GM21360 (cell line): ENCODE measurements around the gene CCM2.

ENCODE experiments used
- ATAC-seq: cut with Tn5 transposase; IDR thresholded peaks from one replicate; pipeline ENCODE4 v1.9.1; 2021; ENCODE audit warnings: mild to moderate bottlenecking, moderate library complexity; ENCODE audit not compliant: unreplicated experiment

Gene CCM2

DNA sequence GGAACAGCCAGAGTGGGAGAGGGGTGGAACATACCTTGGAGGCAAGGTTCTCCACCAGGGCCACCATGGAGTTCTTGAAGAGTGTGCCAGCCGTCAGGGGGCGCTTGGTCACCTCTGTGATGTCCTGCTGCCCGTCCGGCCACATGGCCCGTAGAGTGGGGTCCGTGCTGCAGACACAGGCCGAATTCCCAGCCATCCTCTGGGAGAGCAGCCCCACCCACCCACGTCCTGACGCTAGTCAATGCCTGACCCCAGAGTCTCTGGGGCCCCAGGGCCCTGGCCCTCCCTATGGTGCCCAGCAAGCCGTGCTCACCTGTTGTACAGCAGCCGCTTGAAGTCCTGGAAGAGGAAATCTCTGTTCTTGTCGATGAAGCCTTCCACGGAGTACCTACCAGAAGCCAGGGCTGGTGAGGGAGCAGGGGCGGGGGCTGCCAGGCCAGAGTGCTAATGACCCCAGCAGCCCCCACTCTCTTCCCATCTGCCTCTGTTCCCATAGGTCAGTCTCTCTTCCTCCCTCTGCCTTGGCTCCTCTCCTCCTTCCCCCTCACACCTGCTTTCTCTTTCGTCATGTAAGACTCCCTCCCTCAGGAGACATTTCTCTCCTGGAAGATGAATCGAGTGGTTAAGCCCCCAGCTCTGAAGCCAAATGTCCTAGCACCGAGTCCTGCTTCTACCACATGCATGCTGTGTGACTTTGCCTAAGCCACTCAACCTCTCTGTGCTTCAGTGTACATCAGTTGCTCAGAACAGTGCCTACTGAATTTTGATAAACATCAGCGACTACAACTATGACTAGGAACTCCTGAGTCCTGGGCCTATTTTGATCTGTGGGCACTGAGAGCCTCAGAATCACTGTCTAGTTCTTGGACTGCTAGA lies 32.2 kb upstream of the CCM2 start:
- ATAC-seq, result no peak

DNA sequence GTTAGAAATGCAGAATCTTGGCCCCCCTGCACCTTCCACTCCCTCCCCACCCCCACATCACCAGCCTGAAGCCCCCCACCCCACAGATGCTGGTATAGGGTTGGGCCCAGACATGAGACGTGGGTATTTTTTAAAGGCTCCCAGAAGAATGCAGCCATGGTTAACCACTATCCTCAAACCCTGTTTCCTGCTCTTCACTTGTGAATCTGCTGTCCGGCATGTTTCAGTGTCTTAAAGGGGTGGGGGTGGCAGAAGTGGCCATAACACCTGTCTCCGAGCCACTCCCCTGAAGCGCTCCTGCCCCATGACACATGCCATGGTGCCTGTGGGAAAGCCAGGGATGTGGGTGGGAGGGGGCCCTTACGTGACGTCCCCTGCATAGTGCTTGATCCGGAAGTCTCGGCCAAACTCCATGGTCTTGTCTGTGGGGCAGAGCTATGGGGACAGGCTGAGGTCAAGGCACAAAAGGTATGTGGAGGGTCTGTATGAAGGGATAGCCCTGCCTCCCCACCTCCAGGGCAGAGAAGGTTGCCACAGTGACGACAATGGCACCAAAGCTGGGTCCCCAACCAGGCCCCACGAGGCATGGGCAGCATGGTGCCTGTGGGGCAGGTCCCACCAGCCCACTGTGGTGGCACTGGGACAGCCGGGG lies 30.8 kb upstream of the CCM2 start:
- no peak for ATAC-seq

DNA sequence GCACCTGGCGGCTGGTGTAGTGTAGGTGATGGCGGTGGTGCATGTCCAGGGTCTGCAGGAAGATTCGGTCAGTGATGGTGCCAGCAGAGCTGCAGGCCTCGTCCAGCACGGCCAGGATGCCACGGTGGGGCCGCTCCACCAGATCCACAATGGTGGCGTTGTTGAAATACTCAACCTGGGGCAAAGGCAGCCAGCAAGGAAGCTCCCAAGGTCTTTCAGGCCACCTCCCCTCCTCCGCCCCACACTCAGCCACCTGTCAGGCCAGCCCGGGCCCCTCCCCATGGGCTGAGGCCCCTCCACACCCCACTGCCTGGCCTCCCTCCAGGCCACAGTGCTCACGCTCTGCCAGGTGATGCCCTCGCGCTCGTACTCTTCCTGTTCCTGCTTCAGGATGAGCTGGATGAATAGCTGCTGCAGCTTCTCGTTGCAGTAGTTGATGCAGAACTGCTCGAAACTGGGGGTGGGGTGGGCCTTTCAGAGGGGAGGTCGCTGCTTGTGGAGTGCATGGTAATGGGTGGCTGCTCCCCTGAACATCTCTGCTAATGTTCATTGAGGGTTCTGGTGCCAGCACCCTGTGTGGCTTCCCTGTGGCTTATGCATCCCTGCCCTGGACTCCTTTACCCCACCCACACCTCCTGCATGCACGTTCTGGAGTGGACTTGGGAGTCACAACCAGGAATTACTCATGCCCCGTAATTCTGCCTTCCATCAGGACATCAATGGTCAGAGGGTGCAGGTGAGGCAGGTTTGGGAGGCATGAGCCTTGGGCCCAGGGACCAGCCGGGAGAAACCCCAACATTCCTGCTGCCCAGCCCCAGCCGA lies 30.1 kb upstream of the CCM2 start:
- ATAC-seq, result no peak

DNA sequence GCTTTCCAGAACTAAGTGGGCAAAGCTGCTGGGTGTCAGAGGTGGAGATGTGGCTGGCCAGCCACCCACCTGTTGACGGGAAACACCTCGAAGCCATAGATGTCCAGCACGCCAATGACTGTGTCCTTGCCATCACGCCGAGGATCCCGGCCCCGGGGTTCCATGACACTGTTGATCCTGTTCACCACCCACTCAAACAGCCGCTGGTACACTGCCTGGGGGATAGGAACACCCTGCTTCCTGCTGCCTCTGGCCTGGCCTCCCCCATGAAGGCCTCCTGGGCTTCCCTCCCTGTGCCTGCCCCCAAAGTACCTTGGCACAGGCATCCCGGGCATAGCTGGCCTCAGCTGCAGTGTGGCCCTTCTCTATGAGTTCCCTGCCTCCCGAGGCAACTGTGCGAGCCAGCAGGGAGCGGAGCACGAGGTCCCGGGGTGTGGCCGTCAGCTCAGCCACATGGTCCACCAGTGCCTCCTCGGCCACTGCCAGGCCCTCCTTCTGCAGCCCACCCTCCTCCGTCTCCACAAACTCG lies 29.4 kb upstream of the CCM2 start:
- no peak for ATAC-seq

DNA sequence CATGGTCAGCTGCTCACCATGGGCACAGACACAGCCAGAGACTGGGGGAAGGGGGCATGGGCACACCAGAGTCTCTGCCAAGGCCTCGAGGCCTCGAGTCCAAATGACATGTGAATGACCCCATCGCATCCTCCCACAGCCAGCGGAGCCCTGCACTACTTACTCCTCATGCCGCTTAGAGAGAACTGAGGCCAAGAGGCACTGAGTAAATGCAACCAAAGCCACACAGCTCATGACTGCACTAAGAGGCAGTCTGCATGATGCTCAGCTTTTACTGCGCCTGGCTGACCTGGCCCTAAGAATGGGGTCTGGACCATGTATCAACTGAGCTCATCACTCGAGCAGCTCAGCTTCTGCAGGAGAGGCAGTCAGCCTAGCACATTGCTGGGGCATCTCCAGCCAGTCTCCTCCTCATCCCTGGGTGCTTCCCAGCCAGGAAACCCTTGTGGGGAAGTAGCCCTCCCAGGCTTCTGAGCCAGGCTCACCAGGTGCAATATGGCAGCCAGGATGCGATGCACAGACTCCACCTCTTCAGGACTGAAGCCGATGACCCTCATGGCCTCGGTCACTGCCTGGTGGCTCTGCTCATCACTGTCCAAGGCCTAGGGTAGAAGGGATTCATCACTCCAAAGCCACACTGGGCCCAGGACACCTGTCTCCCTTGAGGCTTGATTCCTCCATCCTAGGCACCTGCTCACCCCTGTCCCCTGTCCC lies 28.7 kb upstream of the CCM2 start:
- no peak for ATAC-seq

DNA sequence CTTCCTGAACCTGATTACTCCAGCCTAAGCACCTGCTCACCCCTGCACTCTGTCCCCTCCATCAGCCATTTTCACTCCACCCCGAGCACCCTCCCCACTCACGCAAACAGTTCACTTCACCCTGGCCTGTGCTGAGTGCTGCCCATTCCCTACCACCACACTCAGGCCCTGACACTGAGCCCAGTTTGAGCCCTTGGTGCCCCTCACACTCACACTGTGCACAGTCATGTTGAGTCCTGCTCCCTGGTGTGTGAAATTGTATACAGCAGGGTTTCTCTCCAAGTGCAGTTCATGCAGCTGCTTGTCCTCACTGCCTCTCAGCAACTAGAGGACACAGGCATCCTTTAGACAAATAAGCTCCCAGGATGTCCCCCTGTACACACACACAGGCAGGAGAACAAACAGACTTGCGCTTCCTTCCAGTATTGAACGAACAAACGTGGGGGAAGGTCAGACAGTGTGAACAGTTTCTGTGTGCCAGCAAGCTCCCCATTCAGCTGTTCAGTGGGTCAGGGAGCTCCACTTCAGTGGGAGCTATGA lies 28.0 kb upstream of the CCM2 start:
- no peak for ATAC-seq

DNA sequence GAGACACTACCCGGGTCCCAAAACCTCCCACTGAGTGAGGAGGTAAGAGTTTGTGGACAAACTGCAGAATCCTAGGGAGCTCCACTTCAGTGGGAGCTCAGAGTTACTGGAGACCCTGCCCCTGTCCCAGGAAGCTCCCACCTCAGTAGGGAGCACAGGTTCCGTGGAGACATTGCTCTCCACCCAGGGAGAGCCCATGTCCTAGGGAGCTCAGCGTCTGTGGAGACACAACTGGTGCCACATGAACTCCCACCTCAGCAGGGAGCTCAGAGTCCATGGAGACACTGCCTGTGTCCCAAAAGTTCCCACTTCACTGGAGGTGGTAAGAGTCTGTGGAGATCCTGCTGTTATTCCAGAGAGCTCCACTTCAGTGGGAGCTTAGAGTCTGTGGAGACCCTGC lies 27.4 kb upstream of the CCM2 start:
- ATAC-seq, result no peak

DNA sequence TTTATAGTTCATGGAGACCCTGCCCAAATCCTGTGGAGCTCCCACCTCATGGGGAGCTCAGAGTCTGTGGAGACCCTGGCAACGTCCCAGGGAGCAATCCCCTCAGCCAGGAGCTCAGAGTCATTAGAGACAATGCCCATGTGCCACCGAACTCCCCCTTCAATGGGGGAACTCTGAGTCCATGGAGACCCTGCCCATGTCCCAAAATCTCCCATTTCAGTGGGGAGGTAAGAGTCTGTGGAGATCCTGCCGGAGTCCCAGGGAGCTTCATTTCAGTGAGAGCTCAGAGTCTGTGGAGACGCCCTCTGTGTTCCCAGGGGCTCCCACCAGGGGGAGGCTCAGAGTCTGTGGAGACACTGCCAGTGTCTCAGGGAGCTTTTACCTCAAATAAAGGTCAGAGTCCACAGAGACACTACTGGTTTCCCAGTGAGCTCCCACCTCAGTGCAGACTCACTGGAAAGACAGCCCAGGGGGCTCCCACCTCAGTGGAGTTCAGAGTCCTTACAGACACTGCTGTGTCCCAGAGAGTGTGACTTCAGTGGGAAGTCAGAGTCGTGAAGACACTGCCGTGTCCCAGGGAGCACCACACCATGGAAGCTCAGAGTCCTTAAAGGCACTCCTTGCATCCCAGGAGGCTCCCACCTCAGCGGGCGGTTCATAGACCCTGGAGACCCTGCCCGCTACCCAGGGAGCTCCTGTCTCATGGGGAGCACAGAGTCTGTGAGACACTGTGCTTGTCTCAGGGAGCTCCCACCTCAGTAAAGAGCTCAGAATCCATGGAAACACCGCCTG lies 26.2 kb upstream of the CCM2 start:
- no peak for ATAC-seq

DNA sequence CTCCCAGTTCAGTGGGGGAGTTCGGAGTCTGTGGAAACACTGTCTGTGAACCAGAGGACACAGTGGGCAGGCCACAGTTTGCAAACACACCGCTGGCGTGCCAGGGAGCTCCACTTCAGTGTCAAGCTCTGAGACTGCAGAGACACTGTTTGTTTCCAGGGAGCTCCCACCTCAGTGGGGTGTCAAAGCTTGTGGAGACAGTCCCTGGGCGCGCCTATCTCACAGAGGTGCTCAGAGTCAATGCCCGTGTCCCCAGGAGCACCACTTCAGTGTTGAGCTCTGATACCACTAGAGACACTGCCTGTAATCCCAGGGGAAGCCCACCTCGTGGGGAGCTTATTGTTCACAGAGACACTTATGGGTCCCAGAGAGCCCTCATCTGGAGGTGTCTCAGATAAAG lies 25.5 kb upstream of the CCM2 start:
- no peak for ATAC-seq

DNA sequence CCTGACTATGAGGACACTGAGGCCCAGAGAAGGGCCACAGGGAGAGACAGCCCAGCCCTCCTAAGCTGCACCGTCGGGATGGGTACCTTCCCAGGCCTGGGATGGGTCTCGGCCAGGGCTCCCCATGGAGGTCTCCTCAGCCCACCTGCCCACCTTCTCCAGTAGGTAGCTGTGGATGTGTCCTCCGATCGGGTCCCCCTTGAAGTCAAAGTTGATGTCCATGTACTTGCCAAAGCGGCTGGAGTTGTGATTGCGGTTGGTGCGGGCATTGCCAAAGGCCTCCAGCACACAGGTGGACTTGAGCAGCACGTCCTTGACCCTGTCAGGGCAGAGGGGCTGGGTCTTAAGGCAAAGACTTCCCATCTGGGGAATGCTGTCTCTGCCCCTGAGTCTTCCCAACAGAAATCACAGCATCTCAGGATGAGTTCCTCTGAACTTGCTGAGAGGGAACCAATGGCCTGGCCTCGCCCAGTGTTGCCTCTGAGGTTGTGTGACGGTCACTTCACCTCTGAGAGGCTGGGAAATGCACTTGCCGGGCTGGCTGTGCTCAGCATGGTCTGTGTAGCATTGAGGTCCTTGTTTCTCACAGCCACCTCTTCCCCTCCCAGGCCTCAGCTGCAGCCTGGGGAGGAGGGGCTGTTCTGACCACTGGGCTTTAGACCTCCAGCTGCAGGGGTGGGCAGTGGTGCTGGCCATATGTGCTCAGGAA lies 24.5 kb upstream of the CCM2 start:
- ATAC-seq, result no peak

DNA sequence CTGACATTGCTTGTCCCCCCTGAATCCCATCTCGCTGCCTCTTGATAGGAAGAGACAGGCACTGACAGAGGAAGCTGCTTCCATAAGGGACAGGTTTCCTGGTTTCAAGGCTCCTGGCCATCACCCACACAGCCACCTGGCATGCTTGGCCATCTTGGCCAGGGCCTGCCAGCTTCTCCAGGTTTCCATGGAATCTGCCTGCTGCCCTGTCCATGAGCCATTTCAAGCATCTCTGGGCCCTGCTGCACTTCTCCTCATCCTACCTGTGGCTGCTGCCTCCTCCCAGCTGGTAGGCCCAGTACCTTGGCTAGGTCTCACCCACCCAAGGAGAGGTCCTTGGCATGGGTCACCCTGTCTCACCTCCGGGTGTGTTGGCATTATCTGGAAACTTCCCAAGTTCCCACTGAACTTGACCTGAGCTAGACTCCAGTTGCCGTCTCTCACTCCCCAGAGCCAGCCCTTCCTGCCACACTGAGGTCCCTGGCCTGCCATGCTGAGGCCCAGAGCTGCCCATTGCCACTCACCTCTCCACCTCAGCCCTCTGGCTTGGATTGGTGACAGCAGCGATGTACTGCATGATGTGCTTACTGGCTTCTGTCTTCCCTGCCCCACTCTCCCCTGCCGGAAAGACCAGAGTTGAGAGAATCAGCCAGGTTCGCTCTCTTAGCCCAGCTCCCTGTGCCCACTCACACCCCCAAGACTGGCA lies 23.8 kb upstream of the CCM2 start:
- no peak for ATAC-seq

DNA sequence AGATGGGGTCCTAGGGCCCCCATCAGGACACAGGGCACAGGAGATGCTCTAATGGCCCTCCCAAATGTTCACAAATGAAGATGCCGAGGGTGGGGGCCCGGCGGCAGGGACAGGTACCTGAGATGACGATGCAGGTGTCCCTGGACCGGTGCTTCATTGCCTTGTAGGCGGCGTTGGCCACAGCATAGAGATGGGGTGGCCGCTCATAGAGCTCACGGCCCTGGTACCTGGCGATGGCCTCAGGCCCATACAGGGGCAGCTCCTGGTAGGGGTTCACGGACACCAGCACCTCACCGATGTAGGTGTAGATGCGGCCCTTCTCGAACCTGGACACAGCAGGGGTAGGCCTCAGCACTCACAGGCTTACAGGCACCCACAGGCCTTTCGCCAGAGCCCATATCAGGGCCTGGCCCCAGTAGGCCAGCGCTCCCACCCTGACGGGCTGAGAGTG lies 23.2 kb upstream of the CCM2 start:
- ATAC-seq, result no peak

DNA sequence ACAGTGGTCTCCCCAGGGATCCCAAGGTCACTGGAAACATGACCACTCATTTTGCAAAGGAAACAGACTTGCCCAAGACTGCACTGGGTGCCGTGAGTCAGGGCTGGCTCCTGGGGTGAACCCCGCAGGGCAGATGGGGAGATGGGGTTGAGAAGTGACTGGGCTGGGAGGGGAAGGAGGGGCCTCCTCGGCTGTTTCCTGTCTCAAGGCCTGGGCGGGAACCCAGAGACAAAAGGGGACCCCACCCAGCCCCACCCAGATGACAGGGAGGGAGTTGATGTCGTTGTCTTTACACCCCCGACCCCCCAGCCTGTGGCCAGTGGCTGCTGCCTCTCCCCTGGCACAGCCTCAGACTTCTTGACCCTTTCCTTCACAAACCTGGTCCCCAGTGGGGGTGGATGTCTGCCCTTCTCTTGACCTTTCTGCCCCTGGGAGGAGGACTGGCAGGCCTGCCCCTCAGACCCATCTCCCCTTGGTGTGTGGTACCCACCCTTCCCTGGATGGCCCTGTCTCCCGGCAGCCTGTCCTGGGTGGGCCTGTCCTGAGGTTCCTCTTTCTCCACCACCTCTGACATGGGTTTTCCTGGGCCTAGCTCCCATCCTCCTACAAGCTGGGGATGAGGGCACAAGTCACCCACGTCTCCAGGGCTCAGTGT lies 22.6 kb upstream of the CCM2 start:
- ATAC-seq, result no peak

DNA sequence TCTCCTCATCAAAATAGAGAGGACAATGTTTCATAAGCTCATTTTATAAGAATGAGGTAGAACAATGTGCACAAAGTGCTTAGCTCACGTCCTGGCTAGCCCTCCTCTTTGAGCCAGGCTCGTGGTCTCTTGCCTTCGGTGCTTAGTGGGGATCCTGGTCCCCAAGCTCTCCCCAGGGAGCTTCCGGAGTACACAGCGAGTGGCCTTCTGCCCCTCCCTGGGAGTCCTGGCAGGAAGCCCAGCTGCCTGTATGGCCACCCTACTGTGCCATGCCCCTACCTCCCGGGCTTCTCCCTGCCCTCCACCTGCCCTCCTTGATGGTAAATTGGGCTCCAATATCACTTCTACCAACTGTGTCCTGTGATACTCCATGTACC lies 22.1 kb upstream of the CCM2 start:
- ATAC-seq, result no peak

DNA sequence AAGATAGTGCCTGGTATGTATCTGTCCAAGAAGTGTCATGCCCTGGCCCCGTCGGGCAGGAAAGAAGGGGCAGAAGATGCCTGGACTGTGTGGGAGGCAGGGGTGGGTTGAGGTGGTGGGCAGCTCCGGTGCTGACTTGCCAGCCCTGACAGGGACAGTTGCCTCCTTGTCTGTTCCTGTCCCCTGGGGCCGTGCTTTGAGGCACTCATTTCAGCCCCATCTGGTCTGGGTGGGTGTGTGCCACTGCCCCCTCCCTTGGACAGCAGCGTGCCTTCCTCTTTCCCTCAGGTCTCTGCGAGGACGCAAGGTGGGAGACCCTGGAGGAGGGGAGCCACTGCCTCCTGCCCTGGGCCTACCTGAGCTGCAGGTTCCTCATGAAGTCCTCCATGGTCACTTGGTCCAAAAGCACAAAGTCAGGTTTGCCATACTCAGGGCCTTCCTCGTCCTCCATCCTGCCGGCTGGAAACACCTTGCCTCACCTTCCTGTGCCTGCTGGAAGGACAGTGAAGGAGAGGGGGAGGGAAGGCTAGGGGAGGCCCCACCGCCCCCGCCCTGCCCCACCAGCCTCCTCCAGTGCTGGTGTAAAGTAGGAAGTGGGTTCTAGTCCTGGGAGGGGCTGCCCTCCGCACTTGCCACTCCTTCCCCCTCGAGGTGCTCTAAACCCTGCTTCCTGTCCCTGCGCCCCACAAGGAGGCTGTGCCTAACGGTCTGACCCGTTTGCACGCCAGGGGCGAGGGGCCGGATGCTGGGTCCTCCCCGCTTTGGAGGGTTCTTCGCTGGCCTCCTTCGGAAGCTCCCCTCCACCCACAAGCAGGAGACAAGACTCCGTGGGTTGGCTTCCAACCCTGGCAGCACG lies 21.3 kb upstream of the CCM2 start, which contains the start of gene MYO1G:
Gene MYO1G (minus strand): TSS at position 505 of the 856 bp plus-strand sequence. CDS start 54 bp downstream, at position 451.
- peak; percentile 51 for ATAC-seq

DNA sequence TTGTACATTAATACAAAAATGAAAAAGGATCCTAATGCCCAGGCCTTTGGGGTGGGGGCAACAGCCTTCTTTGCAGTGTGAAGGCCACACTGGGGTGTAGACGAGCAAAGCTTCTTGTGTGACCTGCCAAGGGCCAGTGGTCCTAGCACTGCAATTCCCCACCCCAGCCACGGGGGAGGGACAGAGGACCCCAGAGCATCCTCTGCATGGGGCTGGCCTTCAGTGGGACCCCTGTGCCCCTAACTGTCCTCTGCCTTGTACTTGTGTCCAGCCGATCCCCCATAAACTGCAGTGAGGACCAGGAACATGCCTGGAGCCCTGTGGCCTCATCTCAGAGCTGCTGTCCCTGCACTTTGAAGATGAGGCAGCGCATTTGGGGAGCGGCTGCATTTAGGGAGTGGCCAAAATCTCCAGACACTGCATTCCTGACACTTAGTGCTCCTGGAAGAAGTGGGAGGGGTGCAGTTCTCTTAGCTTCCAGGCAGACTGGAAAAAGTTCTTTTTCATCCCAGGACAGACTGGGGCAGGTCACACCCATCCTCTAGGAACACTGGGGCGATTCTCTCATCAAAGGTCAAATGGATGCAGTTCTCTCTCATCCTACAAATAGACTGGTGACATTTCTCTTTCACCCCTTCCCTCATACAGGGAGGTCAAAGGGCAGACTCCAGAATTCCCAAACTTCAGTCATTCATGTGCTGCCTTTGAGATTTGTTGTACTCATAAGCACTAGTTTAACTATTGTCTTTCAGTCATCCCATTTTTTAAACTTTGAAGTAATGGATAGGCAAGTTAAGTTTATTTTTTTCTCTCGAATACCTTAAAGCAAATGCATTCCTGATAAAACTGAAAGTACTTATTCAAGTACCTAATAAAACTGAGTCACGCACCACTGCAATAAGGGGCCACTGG lies 20.3 kb upstream of the CCM2 start:
- peak; percentile 3 for ATAC-seq
